Stimulated activated CD8-positive, alpha-beta memory T cell treated with anti-CD3 and anti-CD28 coated beads, Interleukin-4, amount 100 ng/mL, for 1 hour (primary cell): ENCODE data around the gene OGFRL1.

Source experiments
- DNase-seq, 2 donors: peaks; one replicate each; pipeline ENCODE4 v3.0.0-alpha.2; 2020; ENCODE audit warnings: low read depth in 2 of 2, low spot score in 1 of 2

Gene OGFRL1

DNA sequence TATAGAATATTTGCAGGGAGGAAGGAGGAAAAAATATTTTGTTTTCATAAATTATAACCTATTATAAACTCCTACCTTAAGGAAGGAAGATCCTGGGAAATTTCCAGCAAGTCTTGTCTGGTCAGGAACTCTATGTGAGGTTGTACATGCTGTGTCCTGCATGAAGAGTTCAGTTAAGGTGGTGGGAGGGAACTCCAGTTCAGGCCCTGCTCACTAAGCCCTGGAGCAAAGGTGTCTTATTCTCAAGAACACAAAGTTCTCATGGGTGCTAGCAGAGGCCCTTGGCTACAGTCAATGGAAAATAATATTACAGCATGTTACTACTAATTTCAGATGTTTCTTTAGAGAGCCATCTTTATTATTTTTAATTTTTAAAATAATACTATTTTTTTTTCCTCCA is 3.8 kb upstream of the OGFRL1 start:
- no peak for DNase-seq

GRCh38 chr6:71287038-71287437 is 1.6 kb upstream of the OGFRL1 start:
- no peak for DNase-seq

DNA sequence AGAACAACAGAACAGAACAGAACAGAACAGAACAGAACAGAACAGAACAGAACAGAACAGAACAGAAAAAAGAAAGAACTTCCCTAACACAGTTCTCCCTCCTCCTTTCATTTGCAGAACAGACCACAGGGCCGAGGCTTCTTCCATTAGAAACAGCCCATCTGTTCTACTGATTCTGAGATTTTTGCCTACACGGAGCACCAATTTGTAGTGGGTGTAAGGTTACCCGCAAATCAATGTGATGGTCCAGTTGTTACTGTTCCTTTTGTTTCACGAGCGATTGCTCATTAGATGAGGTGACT is 734 bp upstream of the OGFRL1 start:
- no peak for DNase-seq

GRCh38 chr6:71289039-71289801 is 609 bp downstream of the OGFRL1 start:
- DNase-seq = no peak

GRCh38 chr6:71289802-71290175 is 1.2 kb downstream of the OGFRL1 start:
- DNase-seq = no peak

DNA sequence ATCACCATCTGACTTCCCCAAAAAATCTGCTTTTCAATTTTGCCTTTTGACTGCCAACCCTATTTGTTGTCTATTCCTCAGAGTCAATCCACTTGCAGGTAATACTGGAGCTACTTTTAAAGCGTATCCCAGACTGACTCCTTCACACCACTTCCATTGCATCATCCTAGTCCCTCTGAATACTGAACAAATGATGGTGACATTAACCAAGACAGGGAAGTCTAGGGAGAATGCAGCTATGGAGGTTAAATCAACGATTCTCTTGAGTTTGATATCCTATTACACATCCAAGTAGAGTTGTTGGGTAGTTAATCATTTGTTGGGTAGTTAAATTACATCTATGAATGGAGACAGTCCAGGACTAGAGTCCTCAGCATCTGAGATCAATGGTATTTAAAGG is 2.0 kb downstream of the OGFRL1 start:
- no peak for DNase-seq

GRCh38 chr6:71292001-71292400 is 3.4 kb downstream of the OGFRL1 start:
- DNase-seq = no peak

- DNase-seq = no peak
These were observed 5.5 kb downstream of the OGFRL1 start for GRCh38 chr6:71294121-71294523.

- no peak for DNase-seq
These were observed 9.8 kb downstream of the OGFRL1 start for GRCh38 chr6:71298459-71298858.

DNA sequence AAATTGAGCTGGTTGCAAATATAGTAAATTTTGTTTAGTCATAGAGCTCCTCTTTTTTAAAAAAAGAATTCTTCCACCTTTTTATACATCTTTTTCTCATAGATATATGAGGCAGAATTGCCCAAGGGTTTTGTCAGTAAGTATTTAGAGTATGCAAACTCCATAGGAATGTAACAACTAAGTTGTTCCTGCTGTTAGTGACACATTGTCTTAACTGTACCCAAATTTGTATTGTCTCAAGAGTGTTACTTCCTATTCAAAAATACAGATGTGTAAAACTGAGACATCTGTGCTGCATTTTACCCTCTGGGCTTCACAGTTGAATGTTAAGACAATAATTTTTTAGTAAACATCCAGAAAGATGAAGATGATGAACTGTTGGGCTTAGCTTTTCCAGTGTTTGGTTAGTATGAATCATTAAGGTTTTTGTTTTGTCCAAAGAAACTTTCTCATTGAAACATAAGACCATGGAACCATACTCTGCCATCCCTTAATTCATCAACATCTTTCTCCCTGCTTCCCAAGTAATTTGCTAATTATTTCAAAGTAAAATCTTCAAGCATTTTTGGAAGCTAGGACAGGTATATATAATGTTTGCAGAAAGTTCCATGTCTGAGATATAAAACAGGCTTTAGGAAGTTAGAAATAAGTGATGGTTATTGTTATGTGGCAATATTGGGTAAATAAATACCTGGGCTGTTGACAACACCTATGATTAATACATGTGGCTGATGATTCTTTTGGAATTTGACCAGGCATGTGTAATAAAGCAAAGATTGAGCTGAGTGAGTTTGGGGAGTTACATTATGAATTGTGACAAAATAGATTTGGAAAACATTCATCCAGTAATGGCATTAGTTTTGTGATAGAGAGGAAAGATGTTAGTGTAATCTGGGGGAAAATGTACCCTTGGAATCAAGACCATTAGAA is 11.2 kb downstream of the OGFRL1 start:
- DNase-seq = no peak

GRCh38 chr6:71300561-71301168 is 12.1 kb downstream of the OGFRL1 start:
- DNase-seq = no peak

DNA sequence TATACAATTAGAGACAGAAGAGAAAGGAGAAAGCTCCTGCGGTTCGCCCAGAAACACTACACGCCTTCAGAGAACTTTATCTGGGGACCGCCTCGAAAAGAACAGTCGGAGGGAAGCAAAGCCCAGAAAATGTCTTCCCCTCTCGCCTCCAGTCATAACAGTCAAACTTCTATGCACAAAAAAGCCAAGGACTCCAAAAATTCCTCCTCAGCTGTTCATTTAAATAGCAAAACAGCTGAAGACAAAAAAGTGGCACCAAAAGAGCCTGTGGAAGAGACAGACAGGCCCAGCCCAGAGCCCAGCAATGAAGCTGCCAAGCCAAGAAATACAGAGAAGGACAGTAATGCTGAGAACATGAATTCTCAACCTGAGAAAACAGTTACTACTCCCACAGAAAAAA is 12.9 kb downstream of the OGFRL1 start:
- DNase-seq = no peak

DNA sequence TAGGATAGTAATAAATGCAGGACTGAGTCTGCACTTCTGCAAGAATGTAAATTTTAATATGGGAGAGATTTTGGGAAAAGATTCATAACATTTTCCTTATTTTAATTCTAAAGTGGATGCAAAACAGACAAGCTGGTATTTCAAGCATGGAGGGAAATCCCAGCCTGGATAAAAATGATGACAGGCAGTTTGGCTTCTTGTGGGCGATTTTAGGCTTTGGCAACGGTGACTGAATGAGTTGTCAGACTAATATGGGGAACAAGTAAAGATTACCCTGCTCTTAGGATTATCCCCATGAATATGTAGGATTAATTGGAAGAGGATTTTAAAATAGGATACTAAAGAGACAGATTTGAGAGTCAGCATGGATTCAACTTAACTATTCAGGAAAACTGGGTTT is 21.0 kb downstream of the OGFRL1 start:
- DNase-seq = no peak

- no peak for DNase-seq
These were observed 21.6 kb downstream of the OGFRL1 start for GRCh38 chr6:71310261-71310660.

DNA sequence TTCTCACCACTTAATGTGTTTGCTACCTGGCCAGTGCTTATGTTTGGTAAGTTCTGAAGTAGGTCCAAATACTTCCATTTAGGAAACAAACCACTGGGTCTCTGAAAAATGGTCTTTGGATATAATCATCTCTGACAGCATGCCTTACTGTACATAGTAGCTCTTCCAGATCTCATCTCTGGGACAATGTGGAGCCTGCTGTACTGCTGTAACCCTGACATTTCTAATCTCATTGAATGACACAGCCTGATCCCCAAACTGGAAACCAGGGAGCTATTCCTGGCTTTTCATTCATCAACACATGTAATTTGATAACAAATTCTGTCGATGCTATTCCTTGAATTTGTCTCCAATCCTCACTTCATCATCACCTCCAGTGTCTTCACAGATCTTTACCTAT is 23.5 kb downstream of the OGFRL1 start:
- no peak for DNase-seq

- no peak for DNase-seq
These were observed 28.8 kb downstream of the OGFRL1 start for GRCh38 chr6:71317441-71317840.

DNA sequence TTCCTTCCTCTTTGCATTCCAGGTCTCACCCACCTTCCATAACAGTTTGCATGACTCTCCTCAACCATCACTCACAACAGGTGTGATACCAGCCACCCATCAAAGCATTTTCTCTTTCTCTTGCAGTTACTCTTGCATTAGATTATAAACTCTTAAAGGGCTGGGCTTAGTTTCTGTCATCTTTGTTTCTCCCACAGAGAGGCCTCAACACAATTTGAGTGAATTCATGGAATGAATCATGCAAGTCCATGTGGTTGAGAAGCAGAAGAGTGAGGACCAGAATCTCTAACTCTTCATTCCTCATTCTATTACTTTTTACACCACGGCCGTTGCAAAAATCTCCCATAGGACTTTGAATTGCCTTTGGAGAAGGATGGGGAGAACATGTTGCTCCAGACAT is 31.4 kb downstream of the OGFRL1 start:
- no peak for DNase-seq

DNA sequence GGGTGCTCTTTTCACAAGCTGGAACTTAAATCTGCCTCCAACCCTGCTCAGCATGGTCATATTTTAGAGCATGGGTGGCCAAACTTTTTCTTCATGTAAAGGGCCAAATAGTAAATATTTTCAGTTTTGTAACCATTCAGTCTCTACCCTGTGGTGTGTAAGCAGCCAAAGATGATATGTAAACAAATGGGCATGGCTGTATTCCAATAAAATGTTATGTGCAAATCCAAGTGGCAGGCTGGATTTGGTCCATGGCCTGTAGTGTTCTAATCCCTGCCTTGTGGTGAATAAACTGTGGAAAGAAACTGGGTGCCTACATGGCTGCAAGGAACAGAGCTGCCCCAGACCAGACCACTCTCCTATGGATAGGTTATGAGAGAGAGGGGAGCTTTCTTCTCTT is 32.7 kb downstream of the OGFRL1 start:
- DNase-seq = no peak

- no peak for DNase-seq
These were observed 35.7 kb downstream of the OGFRL1 start for GRCh38 chr6:71324194-71324785.

DNA sequence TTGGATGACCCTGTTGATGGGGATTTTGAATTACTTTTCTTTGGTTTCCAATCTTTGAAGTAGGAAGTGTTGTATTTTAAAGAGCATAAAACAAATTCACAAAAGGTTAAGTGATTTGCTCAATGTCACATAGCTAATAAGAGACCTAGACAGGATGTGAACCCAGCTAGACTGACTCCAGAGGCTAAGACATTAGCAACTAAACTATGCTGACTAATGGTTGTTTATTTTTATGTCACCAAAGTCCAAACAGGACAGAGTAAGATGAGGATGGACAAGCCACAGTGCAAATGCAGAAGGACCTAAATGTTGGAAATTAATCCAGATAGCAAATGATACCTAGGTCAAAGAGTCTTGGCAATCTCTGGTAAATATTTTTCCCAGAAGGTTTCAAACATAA is 38.0 kb downstream of the OGFRL1 start:
- DNase-seq = no peak

DNA sequence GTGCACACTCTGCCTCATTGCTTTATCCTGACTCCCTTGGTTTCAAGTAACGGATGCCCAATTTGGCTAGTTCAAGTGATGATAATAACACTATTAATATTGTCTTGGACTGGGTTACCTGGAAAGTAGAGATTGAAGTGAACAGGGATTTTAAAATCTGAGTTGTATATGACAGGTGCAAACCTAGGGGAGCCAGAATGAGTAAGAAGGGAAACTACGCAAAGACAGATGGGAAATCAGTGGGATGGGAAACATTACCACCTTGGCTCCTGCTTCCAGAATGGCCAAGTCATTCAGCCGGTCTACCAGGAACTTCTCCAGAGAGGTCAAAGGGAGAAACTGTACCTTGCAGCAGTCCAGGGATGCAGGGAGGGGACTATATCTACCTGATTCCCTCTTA is 41.9 kb downstream of the OGFRL1 start:
- DNase-seq = no peak

DNA sequence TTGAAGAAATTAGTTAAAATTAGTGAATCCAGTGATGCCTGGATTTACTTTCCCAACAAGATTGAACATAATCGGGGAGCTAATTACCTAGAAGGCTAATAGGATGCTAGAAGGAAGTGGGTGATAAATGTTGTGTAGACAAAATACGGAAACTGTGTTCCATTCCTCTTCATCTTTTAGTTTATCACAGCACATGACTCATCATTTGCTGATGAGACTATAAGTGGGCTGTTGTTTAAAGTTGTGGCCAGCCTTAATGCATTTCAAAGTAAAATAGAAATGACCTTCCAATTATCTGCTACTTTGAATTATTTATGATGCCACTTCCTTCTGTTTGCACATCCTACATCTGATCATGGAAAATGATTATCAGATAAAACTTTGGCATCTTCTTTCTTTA is 43.4 kb downstream of the OGFRL1 start:
- no peak for DNase-seq
